Neuron (in vitro differentiated cells): ENCODE measurements around the gene RC3H2.
"Not testable (repeated sequence)": the region's sequence is repeated elsewhere in the genome, so short reads cannot be mapped to it uniquely, and the experiment has no call there.

ENCODE experiments used
- H2AFZ ChIP-seq: one replicate; pipeline ENCODE4 v1.6.1; 2013; ENCODE audit warnings: low read depth, mild to moderate bottlenecking, inconsistent platforms, low read length, moderate library complexity
- H3K27me3 ChIP-seq: one replicate; pipeline ENCODE4 v1.6.1; 2013; ENCODE audit warnings: low read length; ENCODE audit not compliant: insufficient read depth
- H3K36me3 ChIP-seq: one replicate; pipeline ENCODE4 v1.6.1; 2013; ENCODE audit warnings: low read length; ENCODE audit not compliant: insufficient read depth
- H3K4me1 ChIP-seq: one replicate; pipeline ENCODE4 v1.6.1; 2013; ENCODE audit warnings: low read length; ENCODE audit not compliant: insufficient read depth
- H3K4me3 ChIP-seq: 2 replicates; pipeline ENCODE4 v1.5.1; 2013; ENCODE audit warnings: mild to moderate bottlenecking, low read length, moderate library complexity
- H3K9me3 ChIP-seq: one replicate; pipeline ENCODE4 v1.6.1; 2013; ENCODE audit warnings: low read length

RC3H2 gene

DNA sequence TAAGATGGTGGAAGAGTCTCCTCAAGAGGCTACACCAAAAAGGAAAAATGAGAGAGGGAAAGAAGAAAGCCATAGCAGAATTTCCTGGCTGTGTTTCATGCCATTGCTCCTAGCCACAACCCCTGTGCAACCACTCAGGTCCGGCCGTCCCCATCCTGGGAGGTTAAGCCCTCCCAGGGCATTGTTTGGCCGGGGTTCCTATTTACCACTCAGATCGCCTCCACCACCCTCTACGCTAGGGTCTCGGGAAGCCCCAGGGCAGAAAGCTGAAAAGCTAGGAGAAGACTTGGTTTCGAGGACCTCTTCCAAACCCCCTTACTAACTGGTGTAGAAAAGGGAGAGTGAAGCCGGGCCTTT is 715 bp downstream of the RC3H2 start:
- peaks cover 19% of the 10 kb centered on the region for H3K4me1 ChIP-seq
- H3K27me3 ChIP-seq, result no peaks in the 10 kb centered on the region
- no peaks in the 10 kb centered on the region for H3K9me3 ChIP-seq
- peak overlapping the region; percentile 56 for H2AFZ ChIP-seq
- peaks cover 7% of the 10 kb centered on the region for H3K36me3 ChIP-seq
- peak overlapping the region; percentile 93 for H3K4me3 ChIP-seq

DNA sequence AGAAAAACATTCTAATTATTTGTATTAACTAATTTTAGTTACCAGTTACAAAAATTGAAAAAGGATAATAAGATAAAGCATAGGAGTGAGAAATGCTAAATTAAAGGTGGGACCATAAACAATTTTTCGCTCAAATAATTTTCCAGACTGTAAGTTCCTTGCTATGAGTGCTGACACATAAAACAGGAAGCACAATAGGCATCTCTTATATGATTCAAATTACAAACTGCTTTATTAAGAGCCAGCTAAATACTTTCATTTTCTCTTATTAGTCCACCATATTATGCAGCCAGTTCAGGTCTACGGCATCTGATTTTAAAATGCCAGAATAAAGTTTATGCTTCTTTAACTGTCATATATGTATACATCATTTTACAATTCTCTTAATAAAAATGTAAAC is 4.4 kb downstream of the RC3H2 start:
- peaks cover 19% of the 10 kb centered on the region for H3K4me1 ChIP-seq
- no peaks in the 10 kb centered on the region for H3K9me3 ChIP-seq
- peaks cover 24% of the 10 kb centered on the region for H3K36me3 ChIP-seq
- H3K27me3 ChIP-seq, result no peaks in the 10 kb centered on the region
- no peak overlapping the region for H2AFZ ChIP-seq
- no peak overlapping the region for H3K4me3 ChIP-seq

GRCh38 chr9:122897969-122898368 is 7.2 kb downstream of the RC3H2 start:
- H3K36me3 ChIP-seq, result peaks cover 44% of the 10 kb centered on the region
- H3K9me3 ChIP-seq, result no peaks in the 10 kb centered on the region
- H3K4me3 ChIP-seq, result no peak overlapping the region
- H3K4me1 ChIP-seq, result peaks cover 11% of the 10 kb centered on the region
- H2AFZ ChIP-seq, result no peak overlapping the region
- no peaks in the 10 kb centered on the region for H3K27me3 ChIP-seq

GRCh38 chr9:122888480-122888879 is 16.7 kb downstream of the RC3H2 start:
- no peaks in the 10 kb centered on the region for H3K27me3 ChIP-seq
- H3K9me3 ChIP-seq, result no peaks in the 10 kb centered on the region
- H3K4me1 ChIP-seq, result no peaks in the 10 kb centered on the region
- no peak overlapping the region for H2AFZ ChIP-seq
- H3K36me3 ChIP-seq, result peaks cover 81% of the 10 kb centered on the region
- H3K4me3 ChIP-seq, result no peak overlapping the region

GRCh38 chr9:122883125-122883524 is 22.0 kb downstream of the RC3H2 start:
- Histone ChIP-seq H3K27me3 (no peaks in the 10 kb centered on the region), H3K9me3 (no peaks in the 10 kb centered on the region), H3K4me3 (no peak overlapping the region), H2AFZ (no peak overlapping the region), H3K36me3 (peaks cover 82% of the 10 kb centered on the region), H3K4me1 (no peaks in the 10 kb centered on the region)

DNA sequence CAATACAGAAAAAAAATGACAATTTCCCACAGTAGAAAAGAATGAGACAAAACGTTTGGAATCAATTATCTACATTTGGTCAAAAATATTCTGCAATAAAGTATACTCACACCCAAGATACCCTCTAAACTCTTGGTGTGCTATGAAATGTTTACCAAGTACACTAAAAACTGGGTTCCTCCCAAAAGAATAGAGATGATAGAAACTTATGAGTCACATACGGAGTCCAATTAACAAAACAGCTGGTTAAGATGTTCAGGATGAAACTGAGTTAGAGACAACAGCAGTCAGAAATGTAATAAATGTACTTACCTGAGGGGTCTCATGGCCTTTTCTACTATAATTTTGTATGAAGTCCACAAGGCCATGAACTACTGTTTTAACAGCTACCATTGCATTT is 25.7 kb downstream of the RC3H2 start:
- no peak overlapping the region for H2AFZ ChIP-seq
- H3K9me3 ChIP-seq, result no peaks in the 10 kb centered on the region
- no peaks in the 10 kb centered on the region for H3K4me1 ChIP-seq
- H3K27me3 ChIP-seq, result no peaks in the 10 kb centered on the region
- H3K4me3 ChIP-seq, result no peak overlapping the region
- peaks cover 89% of the 10 kb centered on the region for H3K36me3 ChIP-seq

DNA sequence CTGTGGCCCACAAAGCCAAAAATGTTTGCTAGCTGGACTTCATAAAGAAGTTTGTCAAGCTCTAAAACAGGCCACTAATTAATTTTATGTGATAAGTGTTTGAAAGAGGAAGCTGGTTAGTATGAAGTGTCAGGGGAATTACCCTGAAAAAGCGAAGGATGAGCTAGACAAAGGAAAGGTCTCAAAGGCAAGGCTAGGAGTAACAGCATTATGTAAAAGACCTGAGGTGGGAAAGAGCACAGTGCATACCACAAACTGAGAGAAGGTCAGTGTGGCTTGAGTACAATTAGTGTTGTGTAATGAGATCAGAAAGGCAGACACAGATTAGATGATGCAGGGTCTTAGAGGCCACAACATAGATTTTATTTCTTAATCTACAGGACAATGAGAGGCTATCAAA is 29.6 kb downstream of the RC3H2 start:
- Histone ChIP-seq H3K9me3 (no peaks in the 10 kb centered on the region), H3K36me3 (peaks cover 89% of the 10 kb centered on the region), H3K4me1 (no peaks in the 10 kb centered on the region), H3K27me3 (no peaks in the 10 kb centered on the region), H2AFZ (no peak overlapping the region), H3K4me3 (no peak overlapping the region)

- peaks cover 53% of the 10 kb centered on the region for H3K36me3 ChIP-seq
- not testable (repeated sequence) for H3K9me3 ChIP-seq, H3K27me3 ChIP-seq, H3K4me1 ChIP-seq, H2AFZ ChIP-seq, H3K4me3 ChIP-seq
These were observed 37.9 kb downstream of the RC3H2 start for GRCh38 chr9:122867276-122867675.

- H3K4me1 ChIP-seq, result no peaks in the 10 kb centered on the region
- no peak overlapping the region for H2AFZ ChIP-seq
- no peaks in the 10 kb centered on the region for H3K27me3 ChIP-seq
- H3K9me3 ChIP-seq, result no peaks in the 10 kb centered on the region
- no peak overlapping the region for H3K4me3 ChIP-seq
- H3K36me3 ChIP-seq, result peaks cover 53% of the 10 kb centered on the region
These were observed 39.1 kb downstream of the RC3H2 start for GRCh38 chr9:122866079-122866478.

DNA sequence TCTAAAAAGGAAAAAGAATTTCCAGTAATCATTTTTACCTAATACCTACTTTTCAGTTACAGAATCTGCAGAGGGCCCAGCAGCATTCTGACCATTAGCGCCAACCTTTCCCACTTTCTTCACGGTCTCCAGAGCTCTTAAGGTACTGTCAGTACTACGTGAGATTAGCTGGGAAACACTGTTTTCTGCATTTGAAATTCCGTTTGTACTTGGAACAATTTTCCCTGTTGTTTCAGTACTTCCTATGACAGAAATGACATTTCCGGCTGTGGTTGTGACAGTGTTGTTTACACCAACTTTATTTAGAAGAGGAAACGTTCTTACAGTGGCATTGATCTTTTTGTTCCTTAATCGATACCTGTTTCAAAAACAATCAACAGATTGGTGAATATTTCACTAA is 39.9 kb downstream of the RC3H2 start:
- H3K4me1 ChIP-seq, result no peaks in the 10 kb centered on the region
- H3K9me3 ChIP-seq, result no peaks in the 10 kb centered on the region
- no peak overlapping the region for H3K4me3 ChIP-seq
- H2AFZ ChIP-seq, result no peak overlapping the region
- no peaks in the 10 kb centered on the region for H3K27me3 ChIP-seq
- H3K36me3 ChIP-seq, result peaks cover 52% of the 10 kb centered on the region

GRCh38 chr9:122863407-122863806 is 41.8 kb downstream of the RC3H2 start:
- Histone ChIP-seq H3K27me3 (no peaks in the 10 kb centered on the region), H3K9me3 (no peaks in the 10 kb centered on the region), H3K36me3 (peaks cover 64% of the 10 kb centered on the region), H2AFZ (no peak overlapping the region), H3K4me1 (no peaks in the 10 kb centered on the region), H3K4me3 (no peak overlapping the region)

- Histone ChIP-seq H3K36me3 (peaks cover 82% of the 10 kb centered on the region), H3K4me1 (no peaks in the 10 kb centered on the region), H3K27me3 (no peaks in the 10 kb centered on the region), H3K4me3 (no peak overlapping the region), H3K9me3 (no peaks in the 10 kb centered on the region), H2AFZ (no peak overlapping the region)
These were observed 44.6 kb downstream of the RC3H2 start for GRCh38 chr9:122860319-122861142.

DNA sequence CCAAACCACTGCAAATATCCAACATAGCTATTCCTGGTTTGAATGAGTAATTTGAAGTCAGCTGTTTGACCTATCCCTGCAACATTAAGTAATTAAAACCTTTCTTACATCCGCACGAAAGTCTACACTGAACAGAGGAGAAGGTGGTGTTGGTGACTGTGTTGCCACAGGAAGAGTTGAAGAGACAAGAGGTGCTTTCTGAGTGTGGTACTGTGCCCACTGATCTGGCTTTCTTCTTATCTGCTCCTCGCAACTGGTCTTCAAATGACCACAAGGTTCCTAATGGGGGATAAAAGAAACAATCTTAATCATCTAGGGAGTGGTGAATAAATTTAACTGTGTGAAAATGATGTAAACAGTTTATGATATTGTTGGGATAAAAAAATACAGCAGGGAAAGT is 47.3 kb downstream of the RC3H2 start:
- peaks cover 5% of the 10 kb centered on the region for H3K9me3 ChIP-seq
- no peak overlapping the region for H2AFZ ChIP-seq
- H3K36me3 ChIP-seq, result peaks cover 81% of the 10 kb centered on the region
- no peak overlapping the region for H3K4me3 ChIP-seq
- H3K4me1 ChIP-seq, result no peaks in the 10 kb centered on the region
- H3K27me3 ChIP-seq, result no peaks in the 10 kb centered on the region
